Measurements from ENCODE around the gene RAB32.
A peak's percentile ranks its signal among the peaks of the same experiment; 100 is the strongest.

RAB32 gene

GRCh38 chr6:146532702-146533101 is 10.9 kb upstream of the RAB32 start (continued):
- TF ChIP-seq, protein P1, sequence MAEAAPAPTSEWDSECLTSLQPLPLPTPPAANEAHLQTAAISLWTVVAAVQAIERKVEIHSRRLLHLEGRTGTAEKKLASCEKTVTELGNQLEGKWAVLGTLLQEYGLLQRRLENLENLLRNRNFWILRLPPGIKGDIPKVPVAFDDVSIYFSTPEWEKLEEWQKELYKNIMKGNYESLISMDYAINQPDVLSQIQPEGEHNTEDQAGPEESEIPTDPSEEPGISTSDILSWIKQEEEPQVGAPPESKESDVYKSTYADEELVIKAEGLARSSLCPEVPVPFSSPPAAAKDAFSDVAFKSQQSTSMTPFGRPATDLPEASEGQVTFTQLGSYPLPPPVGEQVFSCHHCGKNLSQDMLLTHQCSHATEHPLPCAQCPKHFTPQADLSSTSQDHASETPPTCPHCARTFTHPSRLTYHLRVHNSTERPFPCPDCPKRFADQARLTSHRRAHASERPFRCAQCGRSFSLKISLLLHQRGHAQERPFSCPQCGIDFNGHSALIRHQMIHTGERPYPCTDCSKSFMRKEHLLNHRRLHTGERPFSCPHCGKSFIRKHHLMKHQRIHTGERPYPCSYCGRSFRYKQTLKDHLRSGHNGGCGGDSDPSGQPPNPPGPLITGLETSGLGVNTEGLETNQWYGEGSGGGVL (tag by site-specific recombination; IDR thresholded peaks at IDR 0.05), result no peak
- TF ChIP-seq ZNF292 (tag by site-specific recombination; IDR thresholded peaks at IDR 0.05; ENCODE audit: borderline replicate concordance, low read depth), result no peak
- TF ChIP-seq HOXD13 (CRISPR knock-in tag; IDR thresholded peaks at IDR 0.05; ENCODE audit: borderline replicate concordance), result no peak

GRCh38 chr6:146542881-146543210 is 787 bp upstream of the RAB32 start:
- POLR2A ChIA-PET, result interaction anchor here (1.1 kb wide), 1 partner anchor 113 kb away, joined by 3 read pairs; no protein-coding TSS in a partner anchor
- CTCF ChIA-PET, result interaction anchor here (0.8 kb wide), 1 partner anchor 1003 kb away, joined by 3 read pairs; no protein-coding TSS in a partner anchor
- H3K9me3 ChIP-seq (ENCODE audit: control insufficient read depth, insufficient read depth, low read depth, low read length), result no peaks in the 10 kb centered on the region
- peak overlapping the region; percentile 79; the same call in 1 of the 2 replicates for H3K27ac ChIP-seq (ENCODE audit: extremely low read depth, low read depth, low read length)
- H3K4me1 ChIP-seq (ENCODE audit: control insufficient read depth, insufficient read depth, low read length), result peaks cover 9% of the 10 kb centered on the region
- H3K36me3 ChIP-seq (ENCODE audit: control insufficient read depth in 2 of 2, insufficient read depth in 1 of 2, low read length in 2 of 2), result no peaks in the 10 kb centered on the region
- peak overlapping the region; percentile 85 for H3K4me3 ChIP-seq (ENCODE audit: low read depth, low read length)
- TF ChIP-seq, protein P2, sequence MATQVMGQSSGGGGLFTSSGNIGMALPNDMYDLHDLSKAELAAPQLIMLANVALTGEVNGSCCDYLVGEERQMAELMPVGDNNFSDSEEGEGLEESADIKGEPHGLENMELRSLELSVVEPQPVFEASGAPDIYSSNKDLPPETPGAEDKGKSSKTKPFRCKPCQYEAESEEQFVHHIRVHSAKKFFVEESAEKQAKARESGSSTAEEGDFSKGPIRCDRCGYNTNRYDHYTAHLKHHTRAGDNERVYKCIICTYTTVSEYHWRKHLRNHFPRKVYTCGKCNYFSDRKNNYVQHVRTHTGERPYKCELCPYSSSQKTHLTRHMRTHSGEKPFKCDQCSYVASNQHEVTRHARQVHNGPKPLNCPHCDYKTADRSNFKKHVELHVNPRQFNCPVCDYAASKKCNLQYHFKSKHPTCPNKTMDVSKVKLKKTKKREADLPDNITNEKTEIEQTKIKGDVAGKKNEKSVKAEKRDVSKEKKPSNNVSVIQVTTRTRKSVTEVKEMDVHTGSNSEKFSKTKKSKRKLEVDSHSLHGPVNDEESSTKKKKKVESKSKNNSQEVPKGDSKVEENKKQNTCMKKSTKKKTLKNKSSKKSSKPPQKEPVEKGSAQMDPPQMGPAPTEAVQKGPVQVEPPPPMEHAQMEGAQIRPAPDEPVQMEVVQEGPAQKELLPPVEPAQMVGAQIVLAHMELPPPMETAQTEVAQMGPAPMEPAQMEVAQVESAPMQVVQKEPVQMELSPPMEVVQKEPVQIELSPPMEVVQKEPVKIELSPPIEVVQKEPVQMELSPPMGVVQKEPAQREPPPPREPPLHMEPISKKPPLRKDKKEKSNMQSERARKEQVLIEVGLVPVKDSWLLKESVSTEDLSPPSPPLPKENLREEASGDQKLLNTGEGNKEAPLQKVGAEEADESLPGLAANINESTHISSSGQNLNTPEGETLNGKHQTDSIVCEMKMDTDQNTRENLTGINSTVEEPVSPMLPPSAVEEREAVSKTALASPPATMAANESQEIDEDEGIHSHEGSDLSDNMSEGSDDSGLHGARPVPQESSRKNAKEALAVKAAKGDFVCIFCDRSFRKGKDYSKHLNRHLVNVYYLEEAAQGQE (tag by site-specific recombination; IDR thresholded peaks at IDR 0.05), result no peak
- TF ChIP-seq ZNF211 (tag by site-specific recombination; IDR thresholded peaks at IDR 0.05; ENCODE audit: low read depth) (no peak), ZNF202 (tag by site-specific recombination; IDR thresholded peaks at IDR 0.05; ENCODE audit: borderline replicate concordance) (no peak), ZNF629 (tag by site-specific recombination; IDR thresholded peaks at IDR 0.05) (no peak), ZNF302 (tag by site-specific recombination; IDR thresholded peaks at IDR 0.05; ENCODE audit: low read depth) (no peak), ZNF658 (tag by site-specific recombination; IDR thresholded peaks at IDR 0.05) (no peak), ZSCAN16 (tag by site-specific recombination; IDR thresholded peaks at IDR 0.05) (no peak), EGR2 (tag by site-specific recombination; IDR thresholded peaks at IDR 0.05; ENCODE audit: low read depth) (no peak), ZNF830 (tag by site-specific recombination; IDR thresholded peaks at IDR 0.05; ENCODE audit: low read depth) (no peak), ZBTB21 (tag by site-specific recombination; IDR thresholded peaks at IDR 0.05) (no peak), ZNF600 (tag by site-specific recombination; IDR thresholded peaks at IDR 0.05) (no peak), ZNF37A (tag by site-specific recombination; IDR thresholded peaks at IDR 0.05) (no peak), OVOL3 (tag by site-specific recombination; IDR thresholded peaks at IDR 0.05) (no peak), ZNF146 (tag by site-specific recombination; IDR thresholded peaks at IDR 0.05) (no peak), ZNF747 (tag by site-specific recombination; IDR thresholded peaks at IDR 0.05) (no peak), ZIC2 (tag by site-specific recombination; IDR thresholded peaks at IDR 0.05) (no peak), ZNF394 (tag by site-specific recombination; IDR thresholded peaks at IDR 0.05; ENCODE audit: borderline replicate concordance) (no peak), SETDB1 (IDR thresholded peaks at IDR 0.05; ENCODE audit: insufficient read length, low read length) (peak; percentile 25), ZNF791 (tag by site-specific recombination; IDR thresholded peaks at IDR 0.05) (no peak), ZNF184 (tag by site-specific recombination; IDR thresholded peaks at IDR 0.05) (peak; percentile 70; the same call in 1 of the 2 replicates), ZNF585B (tag by site-specific recombination; IDR thresholded peaks at IDR 0.05) (no peak), ZNF335 (tag by site-specific recombination; conservative IDR thresholded peaks at IDR 0.05) (0 out of 2 replicates have a peak, but pooled peaks have one; percentile 19), GFI1B (tag by site-specific recombination; IDR thresholded peaks at IDR 0.05) (no peak), ZNF341 (tag by site-specific recombination; IDR thresholded peaks at IDR 0.05; ENCODE audit: low read depth) (peak; percentile 39), KLF10 (tag by site-specific recombination; IDR thresholded peaks at IDR 0.05) (no peak)
- TF ChIP-seq, protein P3, sequence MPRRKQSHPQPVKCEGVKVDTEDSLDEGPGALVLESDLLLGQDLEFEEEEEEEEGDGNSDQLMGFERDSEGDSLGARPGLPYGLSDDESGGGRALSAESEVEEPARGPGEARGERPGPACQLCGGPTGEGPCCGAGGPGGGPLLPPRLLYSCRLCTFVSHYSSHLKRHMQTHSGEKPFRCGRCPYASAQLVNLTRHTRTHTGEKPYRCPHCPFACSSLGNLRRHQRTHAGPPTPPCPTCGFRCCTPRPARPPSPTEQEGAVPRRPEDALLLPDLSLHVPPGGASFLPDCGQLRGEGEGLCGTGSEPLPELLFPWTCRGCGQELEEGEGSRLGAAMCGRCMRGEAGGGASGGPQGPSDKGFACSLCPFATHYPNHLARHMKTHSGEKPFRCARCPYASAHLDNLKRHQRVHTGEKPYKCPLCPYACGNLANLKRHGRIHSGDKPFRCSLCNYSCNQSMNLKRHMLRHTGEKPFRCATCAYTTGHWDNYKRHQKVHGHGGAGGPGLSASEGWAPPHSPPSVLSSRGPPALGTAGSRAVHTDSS (tag by site-specific recombination; IDR thresholded peaks at IDR 0.05), result no peak
- TF ChIP-seq, protein P4, sequence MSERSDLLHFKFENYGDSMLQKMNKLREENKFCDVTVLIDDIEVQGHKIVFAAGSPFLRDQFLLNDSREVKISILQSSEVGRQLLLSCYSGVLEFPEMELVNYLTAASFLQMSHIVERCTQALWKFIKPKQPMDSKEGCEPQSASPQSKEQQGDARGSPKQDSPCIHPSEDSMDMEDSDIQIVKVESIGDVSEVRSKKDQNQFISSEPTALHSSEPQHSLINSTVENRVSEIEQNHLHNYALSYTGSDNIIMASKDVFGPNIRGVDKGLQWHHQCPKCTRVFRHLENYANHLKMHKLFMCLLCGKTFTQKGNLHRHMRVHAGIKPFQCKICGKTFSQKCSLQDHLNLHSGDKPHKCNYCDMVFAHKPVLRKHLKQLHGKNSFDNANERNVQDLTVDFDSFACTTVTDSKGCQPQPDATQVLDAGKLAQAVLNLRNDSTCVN (tag by site-specific recombination; optimal IDR thresholded peaks at IDR 0.05), result no peak
- TF ChIP-seq, protein P5, sequence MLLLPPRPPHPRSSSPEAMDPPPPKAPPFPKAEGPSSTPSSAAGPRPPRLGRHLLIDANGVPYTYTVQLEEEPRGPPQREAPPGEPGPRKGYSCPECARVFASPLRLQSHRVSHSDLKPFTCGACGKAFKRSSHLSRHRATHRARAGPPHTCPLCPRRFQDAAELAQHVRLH (tag by site-specific recombination; IDR thresholded peaks at IDR 0.05), result no peak

Measured in HEK293 (cell line).